CD4-positive, alpha-beta T cell treated with Interleukin-4 for 1 hour (primary cell): ENCODE measurements around the gene CFAP54.
"Not testable (repeated sequence)": the region's sequence is repeated elsewhere in the genome, so short reads cannot be mapped to it uniquely, and the experiment has no call there.

Source experiments
- DNase-seq, 2 donors: peaks; one replicate each; pipeline ENCODE4 v3.0.0-alpha.2; 2020 to 2022

Gene CFAP54

GRCh38 chr12:96478011-96478410 lies 11.4 kb upstream of the CFAP54 start:
- DNase-seq, result no peak

GRCh38 chr12:96482086-96482485 lies 7.3 kb upstream of the CFAP54 start:
- no peak for DNase-seq

- DNase-seq, result no peak
Measured at GRCh38 chr12:96483116-96483515, 6.3 kb upstream of the CFAP54 start.

- no peak for DNase-seq
Measured at GRCh38 chr12:96486751-96487613, 2.4 kb upstream of the CFAP54 start.

- no peak for DNase-seq
Measured at GRCh38 chr12:96487634-96488033, 1.7 kb upstream of the CFAP54 start.

- no peak for DNase-seq
Measured at GRCh38 chr12:96493106-96493505, 3.7 kb downstream of the CFAP54 start.

GRCh38 chr12:96494154-96494553 lies 4.8 kb downstream of the CFAP54 start:
- DNase-seq, result not testable (repeated sequence)

GRCh38 chr12:96495155-96495554 lies 5.8 kb downstream of the CFAP54 start:
- DNase-seq, result no peak

GRCh38 chr12:96495841-96496545 lies 6.6 kb downstream of the CFAP54 start:
- peak in 1 of 2 donors; percentile 48 for DNase-seq

GRCh38 chr12:96496944-96497343 lies 7.6 kb downstream of the CFAP54 start:
- DNase-seq, result no peak

GRCh38 chr12:96497855-96498254 lies 8.5 kb downstream of the CFAP54 start:
- no peak for DNase-seq

GRCh38 chr12:96500693-96501092 lies 11.3 kb downstream of the CFAP54 start:
- peak in 1 of 2 donors; percentile 28 for DNase-seq

- DNase-seq, result peak; percentile 59 to 72
Measured at GRCh38 chr12:96501133-96501761, 11.9 kb downstream of the CFAP54 start.

- DNase-seq, result no peak
Measured at GRCh38 chr12:96501908-96502307, 12.5 kb downstream of the CFAP54 start.

- peak in 1 of 2 donors; percentile 14 for DNase-seq
Measured at GRCh38 chr12:96502477-96502876, 13.1 kb downstream of the CFAP54 start.

- DNase-seq, result no peak
Measured at GRCh38 chr12:96502949-96503532, 13.7 kb downstream of the CFAP54 start.

GRCh38 chr12:96503976-96504375 lies 14.6 kb downstream of the CFAP54 start:
- DNase-seq, result no peak

- DNase-seq, result no peak
Measured at GRCh38 chr12:96506776-96507175, 17.4 kb downstream of the CFAP54 start.

- no peak for DNase-seq
Measured at GRCh38 chr12:96510306-96510764, 21.0 kb downstream of the CFAP54 start.

- DNase-seq, result no peak
Measured at GRCh38 chr12:96513166-96513565, 23.8 kb downstream of the CFAP54 start.

- DNase-seq, result no peak
Measured at GRCh38 chr12:96513681-96514080, 24.3 kb downstream of the CFAP54 start.

- DNase-seq, result no peak
Measured at GRCh38 chr12:96514328-96514727, 25.0 kb downstream of the CFAP54 start.
